ENCODE measurements around the gene PCSK6. TPM values are rescaled to one million over a fixed set of nuclear protein-coding genes. Genes with fewer than 3 reads are reported as not detected.

The PCSK6 gene
- total RNA-seq, 1 experiment from 2014 or later: 2.9 TPM

DNA sequence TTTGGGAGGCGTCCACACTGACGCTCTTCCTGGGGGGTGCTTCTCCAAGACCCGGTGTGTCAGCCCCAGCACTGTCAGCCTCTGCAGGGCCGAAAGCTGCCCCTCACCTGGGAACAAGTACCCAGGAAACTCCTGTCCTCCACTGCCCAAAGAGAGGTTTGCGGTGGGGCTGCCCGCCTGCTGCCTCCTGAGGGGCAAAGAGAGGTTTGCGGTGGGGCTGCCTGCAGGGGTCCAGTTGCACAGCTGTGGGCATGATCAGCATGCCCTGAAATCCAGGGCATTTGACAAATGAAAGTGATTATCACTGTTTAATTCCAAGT lies 179.4 kb downstream of the PCSK6 start:
- ATAC-seq: no peak
- H3K4me1 Mint-ChIP-seq: no peaks in the 10 kb centered on the region

DNA sequence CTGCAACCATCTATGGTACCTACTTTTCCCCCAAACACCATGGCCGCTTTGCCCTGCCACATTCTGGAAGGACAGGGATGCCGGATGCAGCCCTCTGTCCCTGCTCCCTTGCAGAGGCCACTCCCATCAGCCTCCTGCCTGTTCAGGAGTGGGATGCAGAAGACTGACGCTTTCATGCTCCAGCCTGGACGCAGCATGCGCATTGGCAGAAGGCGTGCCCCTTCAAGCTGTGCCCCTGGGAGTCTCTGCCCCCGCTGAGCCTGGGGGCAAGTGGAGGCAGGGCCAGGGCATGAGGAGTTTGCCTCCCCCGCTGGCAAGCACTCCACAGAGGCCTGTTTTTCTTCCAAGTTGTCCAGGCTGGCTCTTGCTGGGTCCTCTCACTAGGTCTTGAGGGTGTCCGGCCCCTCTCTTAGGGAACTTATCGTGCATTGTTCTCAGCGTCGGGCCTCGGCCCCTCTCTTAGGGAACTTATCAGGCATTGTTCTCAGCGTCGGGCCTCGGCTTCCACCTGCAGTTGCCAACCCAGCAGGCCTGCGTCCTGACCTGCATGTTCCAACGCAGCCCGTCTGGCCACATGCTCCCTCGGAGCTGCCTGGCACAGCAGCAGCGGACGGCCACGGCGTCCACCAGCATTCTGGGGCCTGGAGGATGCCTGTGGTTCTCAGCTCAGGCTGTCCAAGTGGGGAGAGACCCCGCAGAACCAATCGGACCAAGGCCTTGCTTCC lies 179.9 kb downstream of the PCSK6 start:
- POLR2A ChIA-PET: no interaction called here
- no peak overlapping the region for H3K4me3 Mint-ChIP-seq
- CTCF ChIA-PET: interaction anchor here (1.7 kb wide), 1 partner anchor 11 kb away, joined by 7 read pairs; no protein-coding TSS in a partner anchor
- H3K4me1 Mint-ChIP-seq: no peaks in the 10 kb centered on the region
- H3K27ac Mint-ChIP-seq: no peak overlapping the region
- H3K27me3 Mint-ChIP-seq (ENCODE audit: low read depth): no peaks in the 10 kb centered on the region
- DNase-seq (ENCODE audit: low spot score) (no peak), ATAC-seq (no peak)
- no peaks in the 10 kb centered on the region for H3K36me3 Mint-ChIP-seq
- peaks cover 3% of the 10 kb centered on the region; the same call in 1 of the 2 replicates for H3K9me3 Mint-ChIP-seq
- TF ChIP-seq, protein P1, sequence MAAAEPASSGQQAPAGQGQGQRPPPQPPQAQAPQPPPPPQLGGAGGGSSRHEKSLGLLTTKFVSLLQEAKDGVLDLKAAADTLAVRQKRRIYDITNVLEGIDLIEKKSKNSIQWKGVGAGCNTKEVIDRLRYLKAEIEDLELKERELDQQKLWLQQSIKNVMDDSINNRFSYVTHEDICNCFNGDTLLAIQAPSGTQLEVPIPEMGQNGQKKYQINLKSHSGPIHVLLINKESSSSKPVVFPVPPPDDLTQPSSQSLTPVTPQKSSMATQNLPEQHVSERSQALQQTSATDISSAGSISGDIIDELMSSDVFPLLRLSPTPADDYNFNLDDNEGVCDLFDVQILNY (CRISPR knock-in tag; IDR thresholded peaks at IDR 0.05): no peak
- TF ChIP-seq PRRX2 (CRISPR knock-in tag; IDR thresholded peaks at IDR 0.05) (no peak), ESRRA (CRISPR knock-in tag; IDR thresholded peaks at IDR 0.05; ENCODE audit: borderline replicate concordance) (no peak), MXD4 (CRISPR knock-in tag; IDR thresholded peaks at IDR 0.05; ENCODE audit: borderline replicate concordance) (no peak), SP1 (CRISPR knock-in tag; conservative IDR thresholded peaks at IDR 0.05) (no peak), SMAD4 (CRISPR knock-in tag; IDR thresholded peaks at IDR 0.05) (no peak), NR1H2 (CRISPR knock-in tag; IDR thresholded peaks at IDR 0.05) (no peak)

More for the DNA sequence above, 179.4 kb downstream of the PCSK6 start:
- DNase-seq (ENCODE audit: low spot score): no peak
- ChIA-PET POLR2A (no interaction called here), CTCF (interaction anchor here (1.7 kb wide), 1 partner anchor 10 kb away, joined by 7 read pairs; no protein-coding TSS in a partner anchor)
- Mint-ChIP-seq H3K4me3 (no peak overlapping the region), H3K36me3 (no peaks in the 10 kb centered on the region), H3K27ac (no peak overlapping the region), H3K9me3 (peaks cover 3% of the 10 kb centered on the region; the same call in 1 of the 2 replicates), H3K27me3 (ENCODE audit: low read depth) (no peaks in the 10 kb centered on the region)
- no peak for TF ChIP-seq ELF4 (CRISPR knock-in tag; IDR thresholded peaks at IDR 0.05; ENCODE audit: low read depth)
- no peak for TF ChIP-seq GABPB1 (CRISPR knock-in tag; IDR thresholded peaks at IDR 0.05)
- TF ChIP-seq ZNF396 (CRISPR knock-in tag; IDR thresholded peaks at IDR 0.05; ENCODE audit: borderline replicate concordance): no peak

DNA sequence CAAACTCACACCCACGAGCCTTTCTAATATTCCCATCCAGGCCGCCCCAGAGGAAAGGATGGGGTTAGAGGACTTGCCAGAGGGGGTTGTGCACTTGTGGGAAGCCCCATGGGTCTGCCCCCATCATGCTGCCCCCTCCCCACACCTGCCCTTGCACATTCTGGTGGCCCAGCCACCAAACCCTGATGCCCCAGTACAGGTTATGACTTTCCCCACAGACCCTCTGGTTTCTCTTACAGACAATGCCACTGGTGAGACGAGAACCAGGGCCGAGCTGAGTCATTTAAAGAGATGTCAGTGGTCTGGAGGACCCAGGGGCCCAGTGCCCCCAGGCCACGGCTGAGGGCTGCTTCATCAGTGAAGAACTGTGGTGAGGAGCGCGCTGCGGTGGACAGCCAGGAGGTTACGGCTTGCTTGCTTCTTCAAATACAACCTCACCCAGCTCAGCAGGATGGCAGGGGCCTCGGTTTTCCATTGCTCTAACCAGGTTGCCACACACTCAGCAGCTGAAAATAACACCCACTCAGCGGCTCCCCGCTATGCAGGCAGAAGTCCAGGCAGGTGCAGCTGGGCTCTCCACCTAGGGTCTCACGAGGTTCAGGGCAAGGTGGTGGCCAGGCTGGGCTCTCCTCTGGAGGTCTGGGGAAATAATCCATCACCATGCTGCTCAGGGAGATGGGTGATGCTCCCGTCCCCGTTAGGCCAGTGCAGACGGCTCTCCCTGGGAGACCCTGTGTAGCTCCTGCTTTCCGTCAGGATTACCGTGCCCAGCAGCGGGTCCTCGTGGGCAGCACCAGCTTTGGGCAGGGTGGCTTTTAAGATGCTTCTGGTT lies 180.7 kb downstream of the PCSK6 start:
- Mint-ChIP-seq H3K4me3 (no peak overlapping the region), H3K36me3 (no peaks in the 10 kb centered on the region), H3K9me3 (peaks cover 3% of the 10 kb centered on the region; the same call in 1 of the 2 replicates), H3K27me3 (ENCODE audit: low read depth) (no peaks in the 10 kb centered on the region), H3K4me1 (no peaks in the 10 kb centered on the region), H3K27ac (no peak overlapping the region)
- ChIA-PET POLR2A (no interaction called here), CTCF (interaction anchor here (1.7 kb wide), 1 partner anchor 12 kb away, joined by 7 read pairs; no protein-coding TSS in a partner anchor)
- ATAC-seq (no peak), DNase-seq (ENCODE audit: low spot score) (no peak)
- TF ChIP-seq ZNF671 (CRISPR knock-in tag; IDR thresholded peaks at IDR 0.05): no peak
- no peak for TF ChIP-seq NFE2L1 (CRISPR knock-in tag; IDR thresholded peaks at IDR 0.05)
- TF ChIP-seq ZNF416 (CRISPR knock-in tag; IDR thresholded peaks at IDR 0.05): no peak

DNA sequence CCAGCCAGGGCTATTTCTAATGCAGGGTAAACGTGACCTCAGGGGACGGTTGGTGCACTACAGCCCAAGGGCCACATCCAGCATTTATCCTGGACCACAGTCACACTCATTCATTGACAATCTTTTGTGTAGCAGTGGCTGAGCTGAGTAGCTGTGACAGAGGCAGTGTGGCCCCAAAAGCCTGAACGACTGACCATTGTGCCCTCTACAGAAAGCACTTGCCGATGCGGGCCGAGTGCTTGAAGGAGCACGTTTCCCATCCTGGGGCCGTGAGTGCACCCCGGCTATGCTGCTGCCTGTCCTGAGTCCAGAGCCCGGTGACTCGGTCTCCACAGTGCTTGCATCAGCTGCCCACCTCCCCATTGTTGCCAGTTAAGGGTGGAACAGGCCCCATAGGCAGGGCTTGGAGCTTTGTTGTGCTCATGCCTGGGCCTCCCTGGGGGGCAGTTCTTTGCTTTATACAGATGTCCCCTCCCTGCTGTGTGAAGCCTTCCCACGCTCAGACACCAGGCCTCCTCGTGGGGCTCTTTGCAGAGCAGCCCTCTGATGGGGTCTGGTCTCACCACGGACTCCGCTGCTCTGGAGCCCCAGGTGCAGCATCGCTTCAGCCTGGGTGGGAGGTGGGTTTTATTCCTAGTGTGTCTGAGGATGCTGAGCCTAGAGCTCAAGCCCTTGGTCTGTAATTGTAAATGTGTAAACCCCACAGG lies 181.5 kb downstream of the PCSK6 start:
- DNase-seq (ENCODE audit: low spot score) (no peak), ATAC-seq (no peak)
- no peak overlapping the region for H3K4me3 Mint-ChIP-seq
- no peak overlapping the region for H3K27ac Mint-ChIP-seq
- 0 out of 2 replicates have a peak, but pooled peaks have one; percentile 14 for TF ChIP-seq ZNF423 (CRISPR knock-in tag; IDR thresholded peaks at IDR 0.05)
- TF ChIP-seq, protein P2, sequence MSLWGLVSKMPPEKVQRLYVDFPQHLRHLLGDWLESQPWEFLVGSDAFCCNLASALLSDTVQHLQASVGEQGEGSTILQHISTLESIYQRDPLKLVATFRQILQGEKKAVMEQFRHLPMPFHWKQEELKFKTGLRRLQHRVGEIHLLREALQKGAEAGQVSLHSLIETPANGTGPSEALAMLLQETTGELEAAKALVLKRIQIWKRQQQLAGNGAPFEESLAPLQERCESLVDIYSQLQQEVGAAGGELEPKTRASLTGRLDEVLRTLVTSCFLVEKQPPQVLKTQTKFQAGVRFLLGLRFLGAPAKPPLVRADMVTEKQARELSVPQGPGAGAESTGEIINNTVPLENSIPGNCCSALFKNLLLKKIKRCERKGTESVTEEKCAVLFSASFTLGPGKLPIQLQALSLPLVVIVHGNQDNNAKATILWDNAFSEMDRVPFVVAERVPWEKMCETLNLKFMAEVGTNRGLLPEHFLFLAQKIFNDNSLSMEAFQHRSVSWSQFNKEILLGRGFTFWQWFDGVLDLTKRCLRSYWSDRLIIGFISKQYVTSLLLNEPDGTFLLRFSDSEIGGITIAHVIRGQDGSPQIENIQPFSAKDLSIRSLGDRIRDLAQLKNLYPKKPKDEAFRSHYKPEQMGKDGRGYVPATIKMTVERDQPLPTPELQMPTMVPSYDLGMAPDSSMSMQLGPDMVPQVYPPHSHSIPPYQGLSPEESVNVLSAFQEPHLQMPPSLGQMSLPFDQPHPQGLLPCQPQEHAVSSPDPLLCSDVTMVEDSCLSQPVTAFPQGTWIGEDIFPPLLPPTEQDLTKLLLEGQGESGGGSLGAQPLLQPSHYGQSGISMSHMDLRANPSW (CRISPR knock-in tag; conservative IDR thresholded peaks at IDR 0.05; ENCODE audit: low read depth): no peak
- no peaks in the 10 kb centered on the region for H3K4me1 Mint-ChIP-seq
- H3K27me3 Mint-ChIP-seq (ENCODE audit: low read depth): no peaks in the 10 kb centered on the region
- POLR2A ChIA-PET: no interaction called here
- peaks cover 3% of the 10 kb centered on the region; the same call in 1 of the 2 replicates for H3K9me3 Mint-ChIP-seq
- CTCF ChIA-PET: interaction anchor here (1.7 kb wide), 1 partner anchor 12 kb away, joined by 7 read pairs; no protein-coding TSS in a partner anchor
- H3K36me3 Mint-ChIP-seq: no peaks in the 10 kb centered on the region
